ENCODE measurements around the gene CTSE.

Gene CTSE

GRCh38 chr1:205989786-205990185, 33.9 kb downstream of the CTSE start:
- no peak for DNase-seq (ENCODE audit: low read depth)
- H3K4me3 ChIP-seq (ENCODE audit: control insufficient read depth, low read depth, low read length): no peak overlapping the region
- TF ChIP-seq CTCF (IDR thresholded peaks at IDR 0.05; ENCODE audit: control insufficient read depth, insufficient read depth, low read depth, low read length, missing control alignments): no peak

- H3K4me3 ChIP-seq (ENCODE audit: control insufficient read depth, low read depth, low read length): no peak overlapping the region
- DNase-seq (ENCODE audit: low read depth): no peak
- no peak for TF ChIP-seq CTCF (IDR thresholded peaks at IDR 0.05; ENCODE audit: control insufficient read depth, insufficient read depth, low read depth, low read length, missing control alignments)
These were observed 35.1 kb downstream of the CTSE start for GRCh38 chr1:205988585-205988995.

GRCh38 chr1:205986861-205987260, 36.8 kb downstream of the CTSE start:
- no peak overlapping the region for H3K4me3 ChIP-seq (ENCODE audit: control insufficient read depth, low read depth, low read length)
- no peak for TF ChIP-seq CTCF (IDR thresholded peaks at IDR 0.05; ENCODE audit: control insufficient read depth, insufficient read depth, low read depth, low read length, missing control alignments)
- DNase-seq (ENCODE audit: low read depth): no peak

- peak; percentile 13 for TF ChIP-seq CTCF (IDR thresholded peaks at IDR 0.05; ENCODE audit: control insufficient read depth, insufficient read depth, low read depth, low read length, missing control alignments)
- no peak overlapping the region for H3K4me3 ChIP-seq (ENCODE audit: control insufficient read depth, low read depth, low read length)
- no peak for DNase-seq (ENCODE audit: low read depth)
These were observed 37.4 kb downstream of the CTSE start for GRCh38 chr1:205986292-205986691.

- no peak for DNase-seq (ENCODE audit: low read depth)
- H3K4me3 ChIP-seq (ENCODE audit: control insufficient read depth, low read depth, low read length): no peak overlapping the region
- TF ChIP-seq CTCF (IDR thresholded peaks at IDR 0.05; ENCODE audit: control insufficient read depth, insufficient read depth, low read depth, low read length, missing control alignments): no peak
These were observed 38.2 kb downstream of the CTSE start for GRCh38 chr1:205985330-205986005.

- H3K4me3 ChIP-seq (ENCODE audit: control insufficient read depth, low read depth, low read length): no peak overlapping the region
- DNase-seq (ENCODE audit: low read depth): no peak
- peak; percentile 87 for TF ChIP-seq CTCF (IDR thresholded peaks at IDR 0.05; ENCODE audit: control insufficient read depth, insufficient read depth, low read depth, low read length, missing control alignments)
These were observed 39.6 kb downstream of the CTSE start for GRCh38 chr1:205983925-205984725.
